Esophagus squamous epithelium (tissue), 5 donors: ENCODE results near the gene LRRN1. TPM values are rescaled to one million over a fixed set of nuclear protein-coding genes. Genes with fewer than 3 reads are reported as not detected.
"Not testable (repeated sequence)": the region's sequence is repeated elsewhere in the genome, so short reads cannot be mapped to it uniquely, and the experiment has no call there.

Experiments used
- DNase-seq: peaks from one replicate; lab custom pipeline; 2025; lab: John Stamatoyannopoulos, UW
- H3K27ac ChIP-seq, 4 donors: fragments of 200-600 bp; sonication (generic); one replicate each; pipeline ENCODE4 v1.5.1; 2016 to 2019; ENCODE audit warnings: mild to moderate bottlenecking in 1 of 4
- H3K27me3 ChIP-seq, 4 donors: fragments of 200-600 bp; sonication (generic); 1 replicate in 3 of 4; 2 replicates in 1 of 4; pipeline versions ENCODE4 v1.5.1 to v1.6.0; 2017 to 2021; ENCODE audit warnings: antibody characterized with exemption in 1 of 4
- H3K36me3 ChIP-seq, 3 donors: fragments of 200-600 bp; sonication (generic); one replicate each; pipeline ENCODE4 v1.5.1; 2016 to 2019
- H3K4me1 ChIP-seq, 3 donors: fragments of 200-600 bp; sonication (generic); one replicate each; pipeline ENCODE4 v1.5.1; 2017 to 2019
- H3K4me3 ChIP-seq, 4 donors: fragments of 200-600 bp; sonication (generic); 1 replicate in 3 of 4; 2 replicates in 1 of 4; pipeline ENCODE4 v1.5.1; 2016 to 2019; ENCODE audit warnings: mild to moderate bottlenecking in 2 of 4, moderate library complexity in 1 of 4
- H3K9me3 ChIP-seq, 3 donors: fragments of 200-600 bp; sonication (generic); one replicate each; pipeline ENCODE4 v1.5.1; 2016 to 2019
- CTCF ChIP-seq, 6 experiments: fragments of 450-650 bp in 4 of 6; fragments of 200-600 bp in 2 of 6; sonication (generic) in 2 of 6; IDR thresholded peaks; one replicate each; pipeline ENCODE4 v1.5.1; 2016 to 2019; ENCODE audit warnings: antibody characterized with exemption in 6 of 6, mild to moderate bottlenecking in 4 of 6, moderate library complexity in 4 of 6
- POLR2A ChIP-seq, 4 donors: fragments of 450-650 bp; IDR thresholded peaks; one replicate each; pipeline ENCODE4 v1.6.1; 2017; ENCODE audit warnings: antibody characterized with exemption in 4 of 4, mild to moderate bottlenecking in 4 of 4, moderate library complexity in 3 of 4
- WGBS, 2 donors: methylation state at CpG; one replicate each; pipeline ENCODE4 v1.1.5; 2018; 5-methylcytosine and 5-hydroxymethylcytosine counted together
- intact Hi-C: fragments of 100-400 bp; cut with DNase I; formaldehyde crosslinking; loops from one replicate; pipeline ENCODE4 v1.15.0; 2022
- total RNA-seq, 4 donors: library from RNA; depleted of rRNA; stranded (reverse); fragments of >200 nt; gene quantifications; one replicate each; pipeline ENCODE4 v1.1.0, GENCODE V29; 2016
- donor health status: DM: yes; HTN: yes; CAD: no.

Gene LRRN1
- total RNA-seq, 4 donors from 2014 or later, result 0.04 to 0.47 (median 0.19) TPM; not detected in 1

- TF ChIP-seq CTCF (IDR thresholded peaks at IDR 0.05) (no peak), POLR2A (IDR thresholded peaks at IDR 0.05) (no peak)
- no peak overlapping the region for H3K4me3 ChIP-seq
- intact Hi-C loops, result no loop called here
Observed at GRCh38 chr3:3827111-3827510, 27.9 kb downstream of the LRRN1 start.

GRCh38 chr3:3828417-3828816 is 29.2 kb downstream of the LRRN1 start:
- DNase-seq, intact Hi-C loops, H3K4me1 ChIP-seq, H3K27me3 ChIP-seq, H3K36me3 ChIP-seq, H3K4me3 ChIP-seq, H3K27ac ChIP-seq: not testable (repeated sequence)
- WGBS, 2 donors, result 43 to 55% methylated on average over 3 of the region's 3 CpGs
- peaks cover 0 to 17% (median 0%) of the 10 kb centered on the region in 3 donors for H3K9me3 ChIP-seq

More at GRCh38 chr3:3827111-3827510, 27.9 kb downstream of the LRRN1 start:
- WGBS, 2 donors, result 92 to 100% methylated on average over 1 of the region's 1 CpG
- H3K27me3 ChIP-seq, result no peaks in the 10 kb centered on the region
- no peaks in the 10 kb centered on the region for H3K4me1 ChIP-seq
- H3K27ac ChIP-seq, result no peak overlapping the region
- DNase-seq, result no peak
- no peaks in the 10 kb centered on the region for H3K36me3 ChIP-seq
- H3K9me3 ChIP-seq, result peaks cover 0 to 4% (median 0%) of the 10 kb centered on the region in 3 donors

- WGBS, 2 donors, result 79 to 81% methylated on average over 3 of the region's 3 CpGs
- H3K27me3 ChIP-seq, result no peaks in the 10 kb centered on the region
Observed at GRCh38 chr3:3836845-3837244, 37.6 kb downstream of the LRRN1 start.

GRCh38 chr3:3842356-3842755 is 43.1 kb downstream of the LRRN1 start:
- no peak for DNase-seq

More at GRCh38 chr3:3836845-3837244, 37.6 kb downstream of the LRRN1 start:
- TF ChIP-seq CTCF (IDR thresholded peaks at IDR 0.05) (no peak), POLR2A (IDR thresholded peaks at IDR 0.05) (no peak)
- intact Hi-C loops, result no loop called here
- Histone ChIP-seq H3K27ac (no peak overlapping the region), H3K36me3 (no peaks in the 10 kb centered on the region), H3K9me3 (peaks cover 0 to 17% (median 0%) of the 10 kb centered on the region in 3 donors), H3K4me1 (no peaks in the 10 kb centered on the region), H3K4me3 (no peak overlapping the region)
- DNase-seq, result no peak

GRCh38 chr3:3847994-3848922 is 49.0 kb downstream of the LRRN1 start:
- no peak for DNase-seq
- 40 to 46% methylated on average over 8 of the region's 8 CpGs for WGBS, 2 donors
- H3K4me3 ChIP-seq, result no peak overlapping the region
- H3K27me3 ChIP-seq, result no peaks in the 10 kb centered on the region
- intact Hi-C loops, result no loop called here
- no peaks in the 10 kb centered on the region for H3K9me3 ChIP-seq
- H3K27ac ChIP-seq, result no peak overlapping the region
- H3K36me3 ChIP-seq, result no peaks in the 10 kb centered on the region
- no peak for TF ChIP-seq POLR2A (IDR thresholded peaks at IDR 0.05)
- TF ChIP-seq CTCF (IDR thresholded peaks at IDR 0.05), result no peak
- no peaks in the 10 kb centered on the region for H3K4me1 ChIP-seq

More at GRCh38 chr3:3842356-3842755, 43.1 kb downstream of the LRRN1 start:
- Histone ChIP-seq H3K4me1 (no peaks in the 10 kb centered on the region), H3K9me3 (no peaks in the 10 kb centered on the region), H3K27me3 (no peaks in the 10 kb centered on the region), H3K4me3 (no peak overlapping the region), H3K36me3 (no peaks in the 10 kb centered on the region), H3K27ac (no peak overlapping the region)
- 32 to 61% methylated on average over 2 of the region's 2 CpGs for whole genome bisulfite sequencing, 2 donors
- intact Hi-C loops, result no loop called here
- no peak for TF ChIP-seq CTCF (IDR thresholded peaks at IDR 0.05)
- no peak for TF ChIP-seq POLR2A (IDR thresholded peaks at IDR 0.05)
